SIG-M5 (cell line): ENCODE data around the gene LIMS1.
"Not testable (repeated sequence)": the region's sequence is repeated elsewhere in the genome, so short reads cannot be mapped to it uniquely, and the experiment has no call there.

Experiments
- DNase-seq: peaks from one replicate; lab custom pipeline; 2025; lab: John Stamatoyannopoulos, UW

The LIMS1 gene

DNA sequence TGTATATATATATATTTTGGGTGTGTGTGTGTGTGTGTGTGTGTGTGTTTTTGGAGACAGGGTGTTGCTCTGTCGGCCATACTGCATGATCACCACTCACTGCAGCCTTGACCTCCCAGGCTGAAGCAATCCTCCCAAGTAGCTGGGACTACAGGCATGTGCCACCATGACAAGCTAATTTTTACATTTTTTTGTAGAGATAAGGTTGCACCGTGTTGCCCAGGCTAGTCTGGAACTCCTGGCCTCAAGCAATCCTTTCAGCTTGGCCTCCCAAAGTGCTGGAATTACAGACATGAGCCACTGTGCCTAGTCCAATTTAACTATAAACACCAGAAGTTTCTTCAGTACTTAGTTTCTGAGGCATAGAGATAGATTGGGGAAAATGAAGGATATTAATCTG lies 18.3 kb downstream of the LIMS1 start:
- DNase-seq = no peak

DNA sequence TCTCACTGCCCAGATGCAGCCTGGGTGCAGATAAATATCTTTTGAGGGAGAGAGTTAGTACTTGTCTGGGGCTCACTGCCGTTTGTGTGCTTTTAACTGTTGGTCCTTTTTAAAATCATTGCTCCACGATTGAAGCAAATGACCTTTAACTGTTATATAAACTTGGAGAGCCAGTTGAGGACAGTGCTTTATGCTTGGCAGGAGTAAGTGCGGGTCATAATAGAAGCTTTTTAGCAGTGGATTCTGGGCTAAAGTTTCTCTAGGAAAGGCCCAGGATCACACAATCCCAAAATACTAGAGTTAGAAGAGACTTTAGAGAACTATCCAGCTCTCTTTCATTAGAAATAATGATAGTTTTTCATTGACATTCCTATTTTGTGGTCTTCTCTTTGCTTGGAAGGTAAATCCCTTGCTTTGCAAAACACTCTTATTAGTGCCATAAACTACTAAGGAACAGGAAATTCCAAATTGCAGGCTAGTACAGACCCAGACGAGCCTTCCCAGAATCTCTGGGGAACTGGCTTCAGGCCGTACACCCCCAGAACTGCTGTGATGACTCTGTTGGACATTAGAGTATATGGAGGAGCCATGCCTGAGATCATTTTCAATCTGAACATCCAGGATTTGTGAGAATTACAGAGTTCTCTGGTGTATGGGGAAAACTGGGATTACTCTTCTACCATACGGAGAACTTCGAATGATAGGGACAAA lies 19.1 kb downstream of the LIMS1 start:
- DNase-seq = no peak

- no peak for DNase-seq
Measured at GRCh38 chr2:108554528-108554927, 20.3 kb downstream of the LIMS1 start.

DNA sequence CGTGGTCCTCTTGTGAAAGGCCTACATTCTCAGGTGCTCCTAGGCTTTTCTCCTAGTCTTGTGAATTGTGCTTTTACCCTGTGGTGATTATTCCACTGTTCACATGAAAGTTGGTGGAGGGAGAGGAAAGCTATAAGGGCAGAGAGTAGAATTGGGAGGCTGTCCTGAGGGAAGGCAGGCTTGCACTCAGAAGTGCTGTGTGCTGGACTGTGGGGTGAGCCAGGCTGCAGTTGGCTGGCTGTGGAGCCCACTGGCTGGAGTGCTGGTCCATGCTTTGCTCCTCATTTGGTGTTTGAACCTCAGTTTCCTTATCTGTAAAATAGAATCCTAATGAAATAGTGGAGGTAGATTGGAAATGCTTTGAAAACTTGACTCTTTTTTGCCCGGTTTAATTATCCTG lies 21.3 kb downstream of the LIMS1 start:
- DNase-seq = no peak

GRCh38 chr2:108556581-108556980 lies 22.3 kb downstream of the LIMS1 start:
- DNase-seq = not testable (repeated sequence)

DNA sequence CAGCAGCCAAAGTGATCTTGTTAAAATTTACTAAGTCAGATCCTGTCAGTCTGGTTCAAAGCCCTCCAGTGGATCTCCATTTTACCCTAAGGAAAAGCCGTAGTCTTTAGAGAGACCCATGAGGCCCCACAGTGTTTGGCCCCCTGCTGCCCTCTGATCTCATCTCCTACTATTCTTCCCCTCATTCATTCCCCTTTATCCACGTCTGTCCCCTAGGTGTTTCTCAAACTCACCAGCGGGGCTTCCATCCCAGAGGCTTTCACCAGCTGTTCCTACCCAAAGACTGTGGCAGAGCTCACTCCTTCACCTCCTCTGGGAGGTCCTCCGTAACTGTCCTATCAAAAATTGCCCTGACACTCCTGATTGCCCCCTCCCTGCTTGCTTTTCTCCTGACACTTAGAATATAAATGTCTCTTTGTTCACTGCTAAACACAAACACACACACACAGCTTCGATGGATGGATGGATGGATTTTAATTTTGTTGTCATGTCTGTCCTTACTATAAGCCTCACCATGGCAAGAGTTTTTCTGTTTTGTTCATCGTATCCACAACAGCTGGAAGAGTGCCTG lies 26.1 kb downstream of the LIMS1 start:
- no peak for DNase-seq

DNA sequence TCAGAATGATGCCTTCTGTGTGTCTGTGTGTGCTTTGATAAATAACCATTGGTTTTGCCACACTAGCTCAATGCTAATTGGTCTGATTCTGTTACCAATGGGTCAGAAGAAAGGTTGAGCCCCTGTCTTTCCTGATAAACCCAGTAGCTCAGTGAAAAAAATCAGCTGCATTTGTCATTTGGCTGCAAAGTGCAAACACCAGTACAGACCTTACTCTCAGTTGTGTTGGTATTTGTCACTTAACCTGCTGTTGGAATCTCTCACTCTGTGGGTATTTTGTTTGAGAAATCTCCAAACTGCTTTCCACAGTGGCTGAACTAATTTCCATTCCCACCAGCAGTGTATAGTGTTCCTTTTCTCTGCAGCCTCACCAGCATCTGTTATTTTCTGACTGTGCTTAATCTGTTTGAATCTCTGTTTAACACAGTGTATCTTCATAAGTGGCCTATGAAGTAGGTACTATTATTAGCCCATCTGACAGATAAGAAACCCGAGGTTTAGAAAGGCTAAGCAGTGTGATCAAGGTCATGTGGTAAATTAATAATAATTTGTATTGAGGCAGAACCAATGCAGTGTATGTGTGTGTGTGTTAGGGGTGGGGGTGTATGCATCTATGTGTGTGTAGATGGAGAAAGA lies 26.7 kb downstream of the LIMS1 start:
- DNase-seq = no peak

GRCh38 chr2:108562274-108562673 lies 28.0 kb downstream of the LIMS1 start:
- no peak for DNase-seq

- DNase-seq = no peak
Measured at GRCh38 chr2:108564510-108564909, 30.2 kb downstream of the LIMS1 start.

DNA sequence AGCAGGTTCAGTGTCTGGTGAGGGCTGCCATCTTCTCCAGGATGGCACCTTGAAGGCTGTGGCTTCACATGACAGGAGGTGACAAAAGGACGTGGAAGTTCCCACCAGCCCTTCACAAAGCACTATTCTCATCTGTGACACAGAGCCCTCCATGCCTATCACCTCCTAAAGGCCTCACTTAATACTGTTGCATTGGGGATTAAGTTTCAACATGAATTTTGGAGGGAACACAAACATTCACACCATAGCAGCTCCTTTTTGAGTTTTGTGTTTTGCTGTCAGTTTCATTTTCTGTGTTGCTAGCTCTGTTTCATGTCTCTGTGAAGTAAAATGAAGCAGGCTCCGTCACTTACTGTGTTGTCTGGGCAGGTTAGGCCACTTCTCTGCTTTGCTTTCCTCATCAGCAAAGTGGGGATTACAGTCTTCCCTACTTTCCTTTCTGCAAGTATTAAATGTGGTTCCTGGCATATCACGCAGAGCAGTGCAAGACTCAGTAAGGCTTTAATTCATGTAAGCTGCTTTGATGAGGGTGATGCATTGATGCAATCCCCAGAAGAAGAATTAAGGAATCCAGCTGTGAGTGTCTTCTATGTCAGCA lies 31.6 kb downstream of the LIMS1 start:
- no peak for DNase-seq

GRCh38 chr2:108570416-108570815 lies 36.1 kb downstream of the LIMS1 start:
- no peak for DNase-seq

GRCh38 chr2:108571286-108571685 lies 37.0 kb downstream of the LIMS1 start:
- no peak for DNase-seq

DNA sequence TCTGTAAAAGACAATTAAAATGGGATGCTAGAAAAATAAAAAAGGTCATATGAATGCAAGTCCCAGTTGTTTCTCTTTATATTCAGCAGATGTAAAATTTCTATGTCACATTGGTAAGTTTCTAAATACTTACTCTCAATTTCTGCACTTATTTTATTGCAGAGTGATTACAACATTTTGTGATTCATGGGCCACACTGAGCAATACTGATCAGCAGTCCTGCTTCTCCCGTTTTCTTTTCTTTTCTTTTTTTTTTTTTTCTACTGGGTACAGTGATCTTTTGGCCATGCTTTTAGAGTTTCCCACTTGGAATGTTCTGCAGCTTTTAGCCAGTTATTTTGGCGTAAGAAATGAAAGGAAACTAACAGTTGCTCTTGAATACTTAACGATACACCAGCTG lies 38.8 kb downstream of the LIMS1 start:
- no peak for DNase-seq

DNA sequence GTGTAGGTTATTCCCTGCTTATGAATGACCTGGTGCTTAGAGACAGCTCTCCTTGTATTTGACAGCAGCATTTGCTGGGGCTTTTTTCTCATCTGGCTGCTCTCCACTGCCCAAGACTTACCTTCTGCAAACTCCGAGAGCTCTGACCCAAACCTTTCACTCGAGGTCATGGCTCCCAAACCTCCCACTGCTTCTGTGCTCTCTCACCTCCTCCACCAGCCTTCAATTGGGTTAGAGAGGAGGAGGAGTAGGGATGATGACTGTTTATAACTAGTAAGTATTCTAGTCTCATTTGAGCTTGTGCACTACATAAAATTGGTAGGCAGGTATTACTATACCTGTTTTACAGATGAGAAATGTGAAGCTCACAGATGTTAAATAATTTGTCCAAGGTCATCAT lies 40.1 kb downstream of the LIMS1 start:
- no peak for DNase-seq

DNA sequence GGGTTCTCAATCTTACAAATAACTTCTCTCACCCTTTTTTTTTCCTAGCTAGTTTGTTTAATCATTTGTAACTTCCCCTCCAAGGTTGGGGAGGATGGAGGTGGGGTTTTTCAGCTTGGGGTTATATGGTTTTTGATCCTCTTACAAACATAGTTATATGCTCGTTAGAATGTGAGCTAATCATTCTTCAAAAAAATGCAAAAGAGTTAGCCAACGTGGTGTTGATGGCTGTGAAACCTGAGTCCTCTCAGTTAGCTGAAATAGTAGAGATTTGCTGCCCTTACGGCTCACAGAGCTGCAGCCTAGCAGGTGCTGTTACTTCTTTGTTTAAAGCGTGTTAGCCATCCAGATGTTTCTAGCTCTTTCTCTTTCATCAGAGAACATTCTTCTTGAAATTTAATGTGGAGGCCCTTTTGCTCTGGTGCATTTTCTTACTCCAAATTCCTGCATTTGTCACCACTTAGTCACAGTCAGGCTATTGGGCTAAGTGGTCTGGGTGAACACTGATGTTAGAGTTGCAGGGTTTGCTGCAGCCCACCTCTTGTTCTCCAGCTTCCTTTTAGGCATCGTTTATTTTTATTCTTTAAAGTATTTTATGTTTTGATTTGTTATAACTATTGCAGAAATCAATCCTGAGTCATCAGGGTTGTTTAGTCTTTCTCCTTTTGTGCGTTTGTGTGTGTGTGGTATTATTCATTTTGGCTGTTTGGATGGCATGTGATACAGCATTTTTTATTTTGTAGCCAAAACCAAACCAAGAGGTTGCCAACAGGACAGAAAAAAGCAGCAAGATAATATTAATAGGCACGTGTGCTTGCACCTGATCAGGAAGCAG lies 41.1 kb downstream of the LIMS1 start:
- DNase-seq = no peak

DNA sequence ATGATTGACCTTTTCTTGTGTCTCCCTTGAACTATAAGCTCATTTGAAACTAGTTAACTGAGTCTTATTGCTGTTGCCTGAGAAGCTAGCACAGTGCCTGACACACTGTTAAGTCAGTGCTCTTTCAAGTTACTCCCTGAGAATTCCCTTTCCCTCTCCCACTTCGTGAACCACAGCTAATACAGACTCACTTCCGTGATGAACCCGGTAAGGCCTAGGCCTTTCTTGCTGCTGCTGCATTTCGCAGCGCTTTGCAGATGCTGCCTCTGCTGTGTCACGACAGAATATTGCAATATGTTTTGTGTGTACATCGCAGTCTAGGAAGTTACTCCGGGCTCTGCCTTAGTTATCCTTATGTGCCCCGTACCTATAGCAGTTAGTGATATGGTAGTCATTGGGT lies 42.8 kb downstream of the LIMS1 start:
- no peak for DNase-seq

GRCh38 chr2:108579623-108580022 lies 45.4 kb downstream of the LIMS1 start:
- DNase-seq = no peak

- no peak for DNase-seq
Measured at GRCh38 chr2:108580050-108580449, 45.8 kb downstream of the LIMS1 start.

DNA sequence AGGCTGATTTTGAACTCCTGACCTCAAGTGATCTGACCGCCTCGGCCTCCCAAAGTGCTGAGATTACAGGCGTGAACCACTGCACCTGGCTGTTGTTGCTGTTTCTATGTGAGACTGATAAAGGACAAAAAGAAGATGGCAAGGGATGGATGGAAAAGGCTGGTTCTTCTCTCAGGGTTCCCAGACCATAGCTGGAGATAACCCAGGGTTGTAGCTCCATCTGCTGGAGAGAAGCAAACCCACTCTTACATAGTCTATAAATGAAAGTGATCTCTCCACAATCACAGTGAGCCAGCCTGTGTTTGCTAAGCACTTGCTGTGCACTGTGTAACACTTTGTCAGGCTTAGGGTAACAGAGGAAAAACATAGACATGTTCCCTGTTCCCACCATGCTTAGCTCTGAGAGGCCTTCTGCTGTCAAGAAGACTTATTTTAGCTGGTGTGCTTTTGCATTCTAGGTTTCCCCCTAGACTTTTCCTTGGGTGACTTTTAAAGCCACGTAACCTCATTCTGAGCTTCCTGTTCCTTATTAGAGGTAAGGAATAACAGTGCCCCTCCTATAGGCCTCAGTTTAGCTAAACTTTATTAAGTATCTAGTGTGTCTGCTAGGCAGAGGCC lies 49.7 kb downstream of the LIMS1 start:
- no peak for DNase-seq

GRCh38 chr2:108585436-108585835 lies 51.2 kb downstream of the LIMS1 start:
- DNase-seq = no peak

- no peak for DNase-seq
Measured at GRCh38 chr2:108586116-108586515, 51.8 kb downstream of the LIMS1 start.

DNA sequence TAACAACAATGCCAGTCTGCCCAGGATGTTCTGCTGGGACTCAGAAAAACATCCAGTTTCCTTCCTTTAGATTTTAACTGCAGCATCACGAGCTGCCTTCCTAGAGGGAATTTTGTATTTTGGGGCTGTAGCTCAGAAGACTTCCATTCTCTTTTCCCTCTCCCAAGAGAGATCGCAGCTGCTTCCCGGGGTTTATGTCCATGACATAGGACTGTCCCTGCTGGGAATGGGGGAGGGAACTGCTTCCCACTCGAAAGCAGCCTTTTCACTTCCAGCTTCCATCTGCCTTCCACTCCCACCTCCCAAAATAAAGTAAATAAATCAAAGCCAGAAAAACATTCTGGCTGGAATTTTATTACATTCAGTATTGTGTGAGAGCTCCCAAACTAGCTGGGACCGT lies 52.4 kb downstream of the LIMS1 start:
- DNase-seq = no peak
